ENCODE measurements around the gene PSG5.
A peak's percentile ranks its signal among the peaks of the same experiment; 100 is the strongest.

PSG5 gene

GRCh38 chr19:43192381-43193155, 6.2 kb upstream of the PSG5 start (continued):
- TF ChIP-seq ZSCAN4 (tag by site-specific recombination; IDR thresholded peaks at IDR 0.05), result 0 out of 2 replicates have a peak, but pooled peaks have one; percentile 28
- peak; percentile 98 for TF ChIP-seq ZFP37 (tag by site-specific recombination; IDR thresholded peaks at IDR 0.05)
- TF ChIP-seq SP3 (tag by site-specific recombination; IDR thresholded peaks at IDR 0.05), result 0 out of 2 replicates have a peak, but pooled peaks have one; percentile 12
- peak; percentile 92 for TF ChIP-seq ZBTB48 (tag by site-specific recombination; IDR thresholded peaks at IDR 0.05)
- TF ChIP-seq ZNF501 (tag by site-specific recombination; IDR thresholded peaks at IDR 0.05), result peak; percentile 87
- peak; percentile 63; the same call in 1 of the 2 replicates for TF ChIP-seq HIC1 (tag by site-specific recombination; IDR thresholded peaks at IDR 0.05)
- TF ChIP-seq ZNF324 (tag by site-specific recombination; IDR thresholded peaks at IDR 0.05), result 0 out of 2 replicates have a peak, but pooled peaks have one; percentile 27
- TF ChIP-seq ZXDB (tag by site-specific recombination; IDR thresholded peaks at IDR 0.05), result peak; percentile 79; the same call in 1 of the 2 replicates
- TF ChIP-seq ZBTB20 (tag by site-specific recombination; IDR thresholded peaks at IDR 0.05), result peak; percentile 74
- TF ChIP-seq ZBTB17 (tag by site-specific recombination; IDR thresholded peaks at IDR 0.05), result peak; percentile 96
- TF ChIP-seq ZNF398 (tag by site-specific recombination; IDR thresholded peaks at IDR 0.05), result peak; percentile 48
- TF ChIP-seq IKZF3 (tag by site-specific recombination; IDR thresholded peaks at IDR 0.05), result peak; percentile 90
- TF ChIP-seq ZSCAN23 (tag by site-specific recombination; IDR thresholded peaks at IDR 0.05), result peak; percentile 26; the same call in 1 of the 2 replicates
- peak; percentile 42; the same call in 1 of the 2 replicates for TF ChIP-seq ZNF76 (tag by site-specific recombination; IDR thresholded peaks at IDR 0.05; ENCODE audit: borderline replicate concordance, low read depth)
- peak; percentile 59; the same call in 1 of the 2 replicates for TF ChIP-seq GFI1B (tag by site-specific recombination; IDR thresholded peaks at IDR 0.05)
- peak; percentile 93; the same call in 1 of the 2 replicates for TF ChIP-seq ZNF660 (tag by site-specific recombination; IDR thresholded peaks at IDR 0.05)
- peak; percentile 69; the same call in 1 of the 2 replicates for TF ChIP-seq KLF1 (tag by site-specific recombination; IDR thresholded peaks at IDR 0.05)
- TF ChIP-seq KLF8 (tag by site-specific recombination; IDR thresholded peaks at IDR 0.05), result peak; percentile 65
- TF ChIP-seq ZNF335 (tag by site-specific recombination; conservative IDR thresholded peaks at IDR 0.05), result peak; percentile 71
- peak; percentile 99 for TF ChIP-seq ZFP69B (tag by site-specific recombination; IDR thresholded peaks at IDR 0.05)
- TF ChIP-seq MYNN (tag by site-specific recombination; IDR thresholded peaks at IDR 0.05; ENCODE audit: borderline replicate concordance), result peak; percentile 90
- TF ChIP-seq ZNF600 (tag by site-specific recombination; IDR thresholded peaks at IDR 0.05), result peak; percentile 97
- TF ChIP-seq ZNF513 (tag by site-specific recombination; IDR thresholded peaks at IDR 0.05), result peak; percentile 30; the same call in 1 of the 2 replicates
- peak; percentile 79 for TF ChIP-seq TSHZ1 (tag by site-specific recombination; IDR thresholded peaks at IDR 0.05; ENCODE audit: borderline replicate concordance)
- peak; percentile 60; the same call in 1 of the 2 replicates for TF ChIP-seq ZNF394 (tag by site-specific recombination; IDR thresholded peaks at IDR 0.05; ENCODE audit: borderline replicate concordance)
- TF ChIP-seq ZNF645 (tag by site-specific recombination; IDR thresholded peaks at IDR 0.05), result peak; percentile 80; the same call in 1 of the 2 replicates
- TF ChIP-seq ZNF121 (tag by site-specific recombination; IDR thresholded peaks at IDR 0.05), result 0 out of 2 replicates have a peak, but pooled peaks have one; percentile 35
- peak; percentile 26; the same call in 1 of the 2 replicates for TF ChIP-seq KLF16 (tag by site-specific recombination; IDR thresholded peaks at IDR 0.05)
